Activated CD8-positive, alpha-beta T cell treated with anti-CD3 and anti-CD28 coated beads for 36 hours (primary cell): ENCODE measurements around the gene OR51B6. TPM values are rescaled to one million over a fixed set of nuclear protein-coding genes. Genes with fewer than 3 reads are reported as not detected.
"Not testable (repeated sequence)": the region's sequence is repeated elsewhere in the genome, so short reads cannot be mapped to it uniquely, and the experiment has no call there.

Source experiments
- ATAC-seq: fragments of 200-7000 bp; cut with Tn5 transposase; one replicate; pipeline ENCODE4 v1.10.0; 2021; ENCODE audit warnings: mild to moderate bottlenecking, moderate library complexity
- CTCF ChIA-PET: fragments of 350-600 bp; sonication (Branson Sonifier 250); formaldehyde crosslinking; loops from one replicate; lab custom pipeline; 2021; ENCODE audit warnings: antibody characterized with exemption; lab: Charles Lee
- POLR2A ChIA-PET: fragments of 350-600 bp; sonication (Branson Sonifier 250); formaldehyde crosslinking; loops from one replicate; lab custom pipeline; 2021; ENCODE audit warnings: antibody characterized with exemption; lab: Charles Lee
- DNase-seq: peaks from one replicate; pipeline ENCODE4 v3.0.0-alpha.2; 2020
- H3K27ac Mint-ChIP-seq: one replicate; pipeline ENCODE4 v1.8.0; 2021; ENCODE audit warnings: mild to moderate bottlenecking, mixed read lengths
- H3K27me3 Mint-ChIP-seq: one replicate; pipeline ENCODE4 v1.8.0; 2021; ENCODE audit warnings: mixed read lengths
- H3K36me3 Mint-ChIP-seq: one replicate; pipeline ENCODE4 v1.8.0; 2021; ENCODE audit warnings: low read depth, mixed read lengths
- H3K4me1 Mint-ChIP-seq: one replicate; pipeline ENCODE4 v1.8.0; 2021; ENCODE audit warnings: low read depth, mixed read lengths
- H3K4me3 Mint-ChIP-seq: one replicate; pipeline ENCODE4 v1.8.0; 2021; ENCODE audit warnings: mild to moderate bottlenecking, moderate library complexity, mixed read lengths
- H3K9me3 Mint-ChIP-seq: one replicate; pipeline ENCODE4 v1.8.0; 2021; ENCODE audit warnings: mixed read lengths
- CTCF ChIP-seq: fragments of 200-600 bp; IDR thresholded peaks from one replicate; pipeline ENCODE4 v1.8.0; 2022; ENCODE audit warnings: antibody characterized with exemption, mild to moderate bottlenecking
- intact Hi-C: fragments of 100-400 bp; cut with micrococcal nuclease; formaldehyde crosslinking; loops from one replicate; pipeline ENCODE4 v1.10.0; 2022
- total RNA-seq, 2 experiments: library from RNA; stranded (reverse); gene quantifications; one replicate each; pipeline ENCODE4 v1.2.3, GENCODE V29; 2021

Gene OR51B6
- total RNA-seq, 2 experiments from 2014 or later: not detected

GRCh38 chr11:5307256-5308019 lies 43.9 kb upstream of the OR51B6 start:
- CTCF ChIA-PET: no interaction called here
- TF ChIP-seq CTCF: no peak
- Mint-ChIP-seq H3K9me3 (no peaks in the 10 kb centered on the region), H3K4me3 (no peak overlapping the region), H3K36me3 (no peaks in the 10 kb centered on the region), H3K27me3 (no peaks in the 10 kb centered on the region), H3K4me1 (no peaks in the 10 kb centered on the region), H3K27ac (no peak overlapping the region)
- POLR2A ChIA-PET: no interaction called here
- ATAC-seq (no peak), DNase-seq (no peak)
- intact Hi-C loops: no loop called here

GRCh38 chr11:5310423-5310822 lies 40.9 kb upstream of the OR51B6 start:
- no peak for TF ChIP-seq CTCF

GRCh38 chr11:5313326-5314023 lies 37.8 kb upstream of the OR51B6 start:
- H3K27me3 Mint-ChIP-seq, ATAC-seq, CTCF ChIA-PET, POLR2A ChIA-PET, H3K36me3 Mint-ChIP-seq, H3K4me3 Mint-ChIP-seq, H3K27ac Mint-ChIP-seq, H3K4me1 Mint-ChIP-seq, DNase-seq, H3K9me3 Mint-ChIP-seq, intact Hi-C loops: not testable (repeated sequence)

More at GRCh38 chr11:5310423-5310822, 40.9 kb upstream of the OR51B6 start:
- H3K4me1 Mint-ChIP-seq: no peaks in the 10 kb centered on the region
- H3K36me3 Mint-ChIP-seq: no peaks in the 10 kb centered on the region
- ATAC-seq (no peak), DNase-seq (no peak)
- no peak overlapping the region for H3K4me3 Mint-ChIP-seq
- no peaks in the 10 kb centered on the region for H3K9me3 Mint-ChIP-seq
- intact Hi-C loops: no loop called here
- no peaks in the 10 kb centered on the region for H3K27me3 Mint-ChIP-seq
- H3K27ac Mint-ChIP-seq: no peak overlapping the region
- ChIA-PET CTCF (no interaction called here), POLR2A (no interaction called here)

- no peak for TF ChIP-seq CTCF
- Mint-ChIP-seq H3K27me3 (peaks cover 2% of the 10 kb centered on the region), H3K4me3 (no peak overlapping the region), H3K9me3 (no peaks in the 10 kb centered on the region), H3K27ac (no peak overlapping the region), H3K4me1 (no peaks in the 10 kb centered on the region), H3K36me3 (no peaks in the 10 kb centered on the region)
- ATAC-seq: no peak
- CTCF ChIA-PET: no interaction called here
- intact Hi-C loops: no loop called here
- POLR2A ChIA-PET: no interaction called here
- no peak for DNase-seq
Observed at GRCh38 chr11:5317292-5317691, 34.0 kb upstream of the OR51B6 start.

GRCh38 chr11:5324197-5324596 lies 27.1 kb upstream of the OR51B6 start, which contains the start of gene OR51B2:
Gene OR51B2, minus strand, starts transcription at chr11:5324297. Its CDS starts 0 bp downstream, at chr11:5324297.
- H3K27me3 Mint-ChIP-seq: no peaks in the 10 kb centered on the region

More at GRCh38 chr11:5324197-5324596, 27.1 kb upstream of the OR51B6 start, which contains the start of gene OR51B2:
- Mint-ChIP-seq H3K4me3 (no peak within 1 kb of the TSS), H3K4me1 (no peaks in the 10 kb centered on the region), H3K27ac (no peak within 1 kb of the TSS), H3K9me3 (no peaks in the 10 kb centered on the region), H3K36me3 (no peaks in the 10 kb centered on the region)
- DNase-seq (no peak), ATAC-seq (no peak)
- POLR2A ChIA-PET: no interaction called here
- TF ChIP-seq CTCF: no peak
- CTCF ChIA-PET: no interaction called here
- intact Hi-C loops: no loop called here
